Heart right ventricle (tissue), 16 donors: ENCODE data around the gene LRP11. TPM values are rescaled to one million over a fixed set of nuclear protein-coding genes. Genes with fewer than 3 reads are reported as not detected.

Experiments
- ATAC-seq, 8 donors: fragments of 200-7000 bp; cut with Tn5 transposase; one replicate each; pipeline ENCODE4 v1.9.1; 2020; ENCODE audit warnings: mild to moderate bottlenecking in 8 of 8, moderate library complexity in 8 of 8, moderate number of reproducible peaks in 1 of 8
- DNase-seq, 2 donors: peaks; one replicate each; pipeline ENCODE4 v3.0.0-alpha.2; 2020
- H3K27ac ChIP-seq, 10 donors: fragments of 200-600 bp; sonication (generic) in 2 of 10; one replicate each; pipeline versions ENCODE4 v1.5.0 to v1.8.0; 2020 to 2022; ENCODE audit warnings: mild to moderate bottlenecking in 3 of 10
- H3K27me3 ChIP-seq, 7 donors: fragments of 200-600 bp; one replicate each; pipeline ENCODE4 v1.8.0; 2021 to 2022; ENCODE audit warnings: mild to moderate bottlenecking in 2 of 7
- H3K36me3 ChIP-seq, 9 donors: fragments of 200-600 bp; sonication (generic) in 1 of 9; one replicate each; pipeline versions ENCODE4 v1.5.0 to v1.8.0; 2020 to 2022; ENCODE audit warnings: mild to moderate bottlenecking in 2 of 9
- H3K4me1 ChIP-seq, 9 donors: fragments of 200-600 bp; sonication (generic) in 1 of 9; one replicate each; pipeline versions ENCODE4 v1.5.0 to v1.8.0; 2020 to 2022; ENCODE audit warnings: mild to moderate bottlenecking in 4 of 9
- H3K4me3 ChIP-seq, 10 donors: fragments of 200-600 bp; sonication (generic) in 2 of 10; one replicate each; pipeline versions ENCODE4 v1.5.0 to v1.8.0; 2020 to 2022; ENCODE audit warnings: mild to moderate bottlenecking in 7 of 10, moderate library complexity in 2 of 10
- H3K9me3 ChIP-seq, 11 donors: fragments of 200-600 bp in 10 of 11; sonication (generic) in 2 of 11; one replicate each; pipeline versions ENCODE4 v1.5.0 to v1.8.0; 2013 to 2022; ENCODE audit warnings: mild to moderate bottlenecking in 2 of 11, control low read depth in 1 of 11, moderate library complexity in 1 of 11
- WGBS, 2 donors: extraction: QIAGEN DNeasy Blood & Tissue Kit; methylation state at CpG; one replicate each; pipeline ENCODE4 v1.1.7; 2013; ENCODE audit warnings: inconsistent platforms in 1 of 2; 5-methylcytosine and 5-hydroxymethylcytosine counted together
- intact Hi-C, 10 donors: fragments of 100-400 bp; cut with DNase I; formaldehyde crosslinking; loops; one replicate each; pipeline versions ENCODE4 v1.11.1 to v1.14.2; 2022
- polyA plus RNA-seq, 2 donors: library from polyadenylated mRNA; stranded (reverse); fragments of 200-250 nt; gene quantifications; one replicate each; pipeline ENCODE4 v1.2.3, GENCODE V29; 2013
- total RNA-seq, 10 donors: library from RNA; stranded (reverse); fragmentation: NEBNext Ultra II Directional in 3 of 10; extraction: Animal tissue kit (Norgen Biotek cat#: 25700) in 3 of 10; gene quantifications; one replicate each; pipeline versions ENCODE4 v1.2.1 to v1.2.4, GENCODE V29; 2021 to 2023
- TF ChIP-seq, protein P1 (sequence below), 9 donors: fragments of 200-600 bp; sonication (generic) in 2 of 9; IDR thresholded peaks; one replicate each; pipeline versions ENCODE4 v1.5.0 to v1.8.0; 2021 to 2022; ENCODE audit warnings: antibody characterized with exemption in 9 of 9, mild to moderate bottlenecking in 5 of 9, moderate library complexity in 1 of 9
- donor health status: Arrhythmogenic right ventricular cardiomyopathy.
- donor health status: ischemic (EF 13 %, LVEDD 7.1; RV severe dilation, severe dysfunction).
- donor health status: healthy with polysubstance abuse.
- donor health status: DM: no; HTN: yes; CAD: no.
- donor health status: DM: no; HTN: no; CAD: no.
- donor health status: ischemic (EF 25% LVEDD 6.9; RV normal size, moderate dysfunction).
- donor health status: ischemic (EF 25% LVEDD 5.7; RV mildly dilated, moderate dysfunction).
- donor health status: healthy.
- donor health status: DM: yes; HTN: yes; CAD: no.
- donor health status: Ischemic cardiomyopathy.
- donor health status: ischemic (EF 35%, LVEDD 5.7; RV mildly dilated, moderate dysfunction).
- donor health status: nonischemic (EF 11% LVEDD 7.7; RV severe dilation, severe dysfunction).
- donor health status: DM: yes; HTN: yes; CAD: no.
- donor health status: PGD.
- donor health status: ischemic (EF 29% LVEDD 5.4; RV normal size, mild dysfunction).
- donor health status: nonischemic (EF 23%, LVEDD 6.1; RV moderate dilation, normal function).

The LRP11 gene
- total and polyA plus RNA-seq, 12 donors: 0.51 to 21.0 (median 14.6) TPM

- ATAC-seq: no peak
- no peak overlapping the region for H3K4me3 ChIP-seq
- H3K27ac ChIP-seq: no peak overlapping the region
- H3K27me3 ChIP-seq: no peaks in the 10 kb centered on the region
- H3K4me1 ChIP-seq: peaks cover 0 to under 1% (median 0%) of the 10 kb centered on the region in 9 donors
- H3K36me3 ChIP-seq: no peaks in the 10 kb centered on the region
- DNase-seq: no peak
- intact Hi-C loops: no loop called here
- TF ChIP-seq, protein P1, sequence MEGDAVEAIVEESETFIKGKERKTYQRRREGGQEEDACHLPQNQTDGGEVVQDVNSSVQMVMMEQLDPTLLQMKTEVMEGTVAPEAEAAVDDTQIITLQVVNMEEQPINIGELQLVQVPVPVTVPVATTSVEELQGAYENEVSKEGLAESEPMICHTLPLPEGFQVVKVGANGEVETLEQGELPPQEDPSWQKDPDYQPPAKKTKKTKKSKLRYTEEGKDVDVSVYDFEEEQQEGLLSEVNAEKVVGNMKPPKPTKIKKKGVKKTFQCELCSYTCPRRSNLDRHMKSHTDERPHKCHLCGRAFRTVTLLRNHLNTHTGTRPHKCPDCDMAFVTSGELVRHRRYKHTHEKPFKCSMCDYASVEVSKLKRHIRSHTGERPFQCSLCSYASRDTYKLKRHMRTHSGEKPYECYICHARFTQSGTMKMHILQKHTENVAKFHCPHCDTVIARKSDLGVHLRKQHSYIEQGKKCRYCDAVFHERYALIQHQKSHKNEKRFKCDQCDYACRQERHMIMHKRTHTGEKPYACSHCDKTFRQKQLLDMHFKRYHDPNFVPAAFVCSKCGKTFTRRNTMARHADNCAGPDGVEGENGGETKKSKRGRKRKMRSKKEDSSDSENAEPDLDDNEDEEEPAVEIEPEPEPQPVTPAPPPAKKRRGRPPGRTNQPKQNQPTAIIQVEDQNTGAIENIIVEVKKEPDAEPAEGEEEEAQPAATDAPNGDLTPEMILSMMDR (IDR thresholded peaks at IDR 0.05): no peak
- WGBS, 2 donors: 83 to 87% methylated on average over 7 of the region's 7 CpGs
- no peaks in the 10 kb centered on the region for H3K9me3 ChIP-seq
Measured at GRCh38 chr6:149889326-149889725, 25.2 kb upstream of the LRP11 start.

- Histone ChIP-seq H3K9me3 (no peaks in the 10 kb centered on the region), H3K27ac (no peak overlapping the region), H3K27me3 (no peaks in the 10 kb centered on the region), H3K4me3 (no peak overlapping the region), H3K36me3 (no peaks in the 10 kb centered on the region), H3K4me1 (peaks cover 0 to 5% (median 0%) of the 10 kb centered on the region in 9 donors)
- TF ChIP-seq, protein P1 (IDR thresholded peaks at IDR 0.05): no peak
- intact Hi-C loops: no loop called here
- 69 to 73% methylated on average over 1 of the region's 1 CpG for WGBS, 2 donors
- DNase-seq (no peak), ATAC-seq (no peak)
Measured at GRCh38 chr6:149888659-149889058, 24.5 kb upstream of the LRP11 start.

- no peaks in the 10 kb centered on the region for H3K27me3 ChIP-seq
- WGBS, 2 donors: 67 to 89% methylated on average over 9 of the region's 9 CpGs
- ATAC-seq (peak in 1 of 8 donors; percentile 27), DNase-seq (no peak)
- no peaks in the 10 kb centered on the region for H3K36me3 ChIP-seq
- no peaks in the 10 kb centered on the region for H3K9me3 ChIP-seq
- no peak overlapping the region for H3K4me3 ChIP-seq
- TF ChIP-seq, protein P1 (IDR thresholded peaks at IDR 0.05): no peak
- peaks cover 0 to 5% (median 0%) of the 10 kb centered on the region in 9 donors for H3K4me1 ChIP-seq
- intact Hi-C loops: no loop called here
- H3K27ac ChIP-seq: no peak overlapping the region
Measured at GRCh38 chr6:149888093-149888492, 23.9 kb upstream of the LRP11 start.

DNA sequence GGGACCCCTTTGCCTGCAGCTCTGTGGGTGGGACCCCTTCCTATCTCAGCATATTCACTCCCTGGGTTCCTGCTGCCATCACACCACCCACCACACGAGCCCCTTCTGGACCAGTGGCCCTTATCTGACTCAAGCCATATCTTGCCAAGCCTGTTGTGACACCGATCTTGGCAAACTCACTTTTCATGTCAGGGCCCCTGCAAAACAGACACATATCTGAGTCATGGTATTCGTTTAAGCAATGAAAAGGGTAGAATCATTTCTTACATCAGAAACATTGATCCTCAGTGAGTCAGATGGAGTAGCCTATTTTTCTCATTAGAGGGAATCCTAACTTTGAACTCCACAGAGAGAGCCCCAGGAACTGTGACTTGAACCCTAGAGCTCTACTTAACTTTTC, 23.2 kb upstream of the LRP11 start:
- DNase-seq (no peak), ATAC-seq (peak in 1 of 8 donors; percentile 36)
- WGBS, 2 donors: 67% methylated on average over 3 of the region's 3 CpGs
- intact Hi-C loops: loop anchor here in 1 of 10 donors (2.0 kb wide), 1 partner anchor 23 kb away; no protein-coding TSS in a partner anchor
- Histone ChIP-seq H3K9me3 (no peaks in the 10 kb centered on the region), H3K4me1 (peaks cover 0 to 5% (median 0%) of the 10 kb centered on the region in 9 donors), H3K27ac (no peak overlapping the region), H3K36me3 (no peaks in the 10 kb centered on the region), H3K4me3 (no peak overlapping the region), H3K27me3 (no peaks in the 10 kb centered on the region)
- TF ChIP-seq, protein P1 (IDR thresholded peaks at IDR 0.05): no peak
